CD4-positive, alpha-beta T cell treated with Interleukin-6 at 100 ng/mL for 8 hours (primary cell): ENCODE data around the gene ACSS2.
A peak's percentile ranks its signal among the peaks of the same experiment; 100 is the strongest.

ENCODE experiments used
- DNase-seq: peaks from one replicate; pipeline ENCODE4 v3.0.0-alpha.2; 2020; ENCODE audit warnings: mixed read lengths, low spot score

Gene ACSS2

DNA sequence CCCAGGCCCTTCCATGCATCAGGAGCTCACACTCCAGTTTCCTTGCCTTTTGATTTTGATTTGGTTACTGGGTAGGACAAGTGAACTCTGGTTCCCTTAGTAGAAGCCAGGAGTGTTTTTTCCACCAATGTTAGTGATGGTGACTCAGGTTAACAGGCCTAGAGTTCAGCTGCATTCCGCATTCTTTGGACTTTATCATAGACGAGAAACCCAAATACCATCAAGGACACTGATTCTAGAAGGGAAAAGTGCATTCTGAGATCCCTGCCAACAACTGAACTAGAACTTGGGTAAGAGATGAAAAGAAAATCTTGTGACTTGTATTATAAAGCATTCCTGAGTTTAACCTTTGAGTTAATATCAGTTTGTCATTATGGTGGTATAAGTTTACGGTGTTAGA lies 70.2 kb downstream of the ACSS2 start:
- no peak for DNase-seq

DNA sequence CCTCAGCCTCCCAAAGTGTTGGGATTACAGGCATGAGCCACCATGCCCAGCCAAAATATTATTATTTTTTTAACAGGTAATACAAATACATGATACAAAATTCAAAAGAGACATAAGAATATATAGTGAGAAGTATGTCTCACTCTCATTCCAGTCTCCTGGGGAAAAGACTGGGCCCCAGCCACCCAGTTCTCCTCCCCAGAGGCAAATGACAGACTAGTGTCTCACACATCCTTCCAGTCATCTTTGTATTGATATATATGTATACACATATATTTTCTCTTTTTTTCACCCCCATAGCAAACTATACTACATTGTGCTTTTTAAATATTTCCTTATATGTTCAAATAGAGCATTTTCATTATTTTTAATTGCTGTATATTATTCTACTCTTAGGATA lies 70.9 kb downstream of the ACSS2 start:
- no peak for DNase-seq

- no peak for DNase-seq
Observed at GRCh38 chr20:34948030-34948429, 71.6 kb downstream of the ACSS2 start.

DNA sequence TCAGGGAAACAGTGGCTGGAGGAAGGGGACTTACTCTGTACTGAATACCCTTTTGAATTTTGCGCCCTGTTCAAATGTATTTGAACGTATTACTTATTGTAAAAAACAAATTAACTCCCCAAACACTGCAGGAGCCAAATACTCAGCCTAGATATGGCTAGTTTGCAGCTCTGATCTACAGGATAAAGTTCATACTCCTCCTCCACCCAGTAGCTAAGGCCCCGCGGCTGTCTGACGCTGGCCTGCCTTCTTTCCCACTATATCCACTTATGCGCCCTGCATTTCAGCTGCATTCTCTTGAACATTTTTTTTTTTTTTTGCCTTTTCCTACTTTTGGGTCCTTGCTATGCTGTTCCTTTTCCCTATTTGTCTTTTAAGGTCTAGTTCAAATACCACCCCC lies 72.7 kb downstream of the ACSS2 start:
- DNase-seq = no peak

GRCh38 chr20:34951252-34951651 lies 74.8 kb downstream of the ACSS2 start:
- no peak for DNase-seq

- no peak for DNase-seq
Observed at GRCh38 chr20:34951652-34952051, 75.2 kb downstream of the ACSS2 start.

DNA sequence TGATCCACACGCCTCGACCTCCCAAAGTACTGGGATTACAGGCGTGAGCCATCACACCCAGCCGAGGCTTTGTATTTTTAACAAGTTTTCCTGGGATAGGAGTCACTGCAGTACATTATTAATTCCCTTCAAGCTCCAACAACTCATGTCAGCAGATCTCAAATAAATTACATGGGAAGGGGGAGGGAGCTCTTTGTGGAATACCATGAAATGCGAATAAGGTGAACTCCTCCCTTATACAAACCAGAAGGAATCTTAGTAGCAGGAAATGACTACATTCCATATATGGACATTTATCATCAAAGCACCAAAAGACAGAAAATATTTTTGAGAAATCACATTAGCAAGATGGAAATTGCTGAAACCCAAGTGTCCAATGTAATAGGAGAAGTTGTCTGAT lies 76.3 kb downstream of the ACSS2 start:
- no peak for DNase-seq

GRCh38 chr20:34953960-34954359 lies 77.5 kb downstream of the ACSS2 start:
- DNase-seq = no peak

DNA sequence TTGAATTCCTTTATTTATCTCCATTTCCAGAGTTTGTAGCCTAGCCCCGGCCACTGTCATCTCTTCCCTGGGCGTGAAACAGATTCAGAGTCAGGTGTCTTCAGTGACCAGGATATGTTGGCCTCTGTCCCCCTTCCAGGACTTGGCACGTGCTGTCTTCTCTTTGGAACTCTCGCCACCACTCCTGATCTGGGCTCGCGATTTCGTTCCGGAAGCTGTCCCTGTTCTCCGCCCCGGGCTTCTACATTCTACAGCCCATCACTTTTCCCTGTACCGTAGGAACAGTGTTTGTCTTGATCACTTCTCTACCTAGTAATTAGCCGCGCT lies 78.5 kb downstream of the ACSS2 start:
- DNase-seq = no peak

- DNase-seq = peak; percentile 94
Observed at GRCh38 chr20:34955231-34956040, 79.0 kb downstream of the ACSS2 start, which contains the start of the genes GSS and MYH7B. Gene GSS, minus strand, starts transcription at chr20:34955806. Its CDS starts 3,954 bp downstream, at chr20:34951852. Gene MYH7B, plus strand, starts transcription at chr20:34955868. Its CDS starts 22,138 bp downstream, at chr20:34978006.

DNA sequence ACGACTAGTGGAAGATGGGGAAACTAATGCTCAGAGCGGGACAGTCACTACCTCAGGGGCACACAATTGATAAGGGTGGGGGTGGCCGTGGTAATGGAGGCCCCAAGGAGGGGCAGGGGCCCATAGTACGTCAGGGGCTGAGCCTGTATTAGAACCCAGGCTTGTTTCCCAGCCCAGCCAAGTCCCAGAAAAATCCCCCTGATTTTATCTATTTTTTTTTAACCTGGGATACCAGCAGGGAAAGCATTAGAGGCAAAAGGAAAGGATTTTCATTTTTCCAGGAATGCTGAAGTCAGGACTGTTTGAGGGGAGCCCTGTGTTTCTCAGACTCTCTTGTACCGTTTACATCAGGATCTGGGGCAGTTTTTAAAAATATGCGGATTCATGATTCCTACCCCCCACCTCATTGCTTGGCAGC lies 79.6 kb downstream of the ACSS2 start:
- no peak for DNase-seq

GRCh38 chr20:34956751-34957472 lies 80.5 kb downstream of the ACSS2 start:
- DNase-seq = no peak

DNA sequence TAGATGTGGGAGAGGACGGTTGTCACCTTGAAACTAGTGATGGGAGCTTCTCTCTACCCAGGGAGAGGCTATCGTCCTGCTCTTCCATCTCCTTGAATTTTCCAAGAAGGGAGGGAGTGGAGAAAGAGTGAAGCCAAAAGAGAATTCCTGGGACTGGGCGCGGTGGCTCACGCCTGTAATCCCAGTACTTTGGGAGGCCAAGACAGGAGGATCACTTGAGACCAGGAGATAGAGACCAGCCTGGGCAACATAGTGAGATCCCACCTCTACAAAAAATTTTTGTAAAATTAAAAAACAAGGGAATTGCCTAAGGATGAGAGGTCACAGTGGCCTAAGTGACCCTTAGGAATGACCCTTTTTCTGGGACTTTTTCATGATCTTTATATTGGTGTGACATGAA lies 88.1 kb downstream of the ACSS2 start:
- no peak for DNase-seq

DNA sequence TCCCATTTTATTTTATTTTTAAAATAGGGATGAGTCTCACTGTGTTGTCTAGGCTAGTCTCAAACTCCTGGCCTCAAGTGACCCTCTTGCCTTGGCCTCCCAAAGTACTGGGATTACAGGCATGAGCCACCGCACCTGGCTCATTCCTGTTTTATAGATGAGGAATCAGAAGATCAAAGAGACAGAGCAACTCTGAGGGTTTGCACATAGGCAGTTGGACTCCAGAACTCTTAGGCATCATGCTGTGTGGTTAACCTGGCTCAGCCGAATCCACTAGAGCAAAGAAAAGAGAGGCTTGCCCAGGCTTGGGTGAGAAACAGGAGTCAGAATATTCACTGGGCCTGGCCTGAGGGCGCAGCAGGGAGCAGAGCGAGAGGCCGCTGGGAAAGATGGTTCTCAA lies 88.6 kb downstream of the ACSS2 start:
- DNase-seq = no peak

DNA sequence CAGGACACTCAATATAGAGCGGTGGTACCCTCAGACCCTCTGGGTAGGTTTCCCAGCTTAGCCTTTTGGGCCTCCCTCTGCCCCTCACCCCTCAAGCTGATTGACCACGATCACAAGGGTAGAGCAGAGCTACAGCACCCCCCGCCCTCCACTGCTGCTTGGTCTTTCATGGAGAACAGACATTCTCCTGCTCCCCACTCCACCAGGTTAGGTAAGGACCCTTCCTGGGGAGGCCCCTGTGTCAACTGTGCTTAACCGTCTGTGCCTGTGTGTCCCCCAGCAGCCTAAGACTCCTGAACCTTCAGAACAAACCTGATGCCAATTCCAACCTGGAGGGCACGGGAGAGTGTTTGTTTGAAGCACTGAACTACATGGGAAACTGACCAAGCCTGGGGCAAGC lies 91.0 kb downstream of the ACSS2 start:
- no peak for DNase-seq

- no peak for DNase-seq
Observed at GRCh38 chr20:34968042-34968775, 91.8 kb downstream of the ACSS2 start.

DNA sequence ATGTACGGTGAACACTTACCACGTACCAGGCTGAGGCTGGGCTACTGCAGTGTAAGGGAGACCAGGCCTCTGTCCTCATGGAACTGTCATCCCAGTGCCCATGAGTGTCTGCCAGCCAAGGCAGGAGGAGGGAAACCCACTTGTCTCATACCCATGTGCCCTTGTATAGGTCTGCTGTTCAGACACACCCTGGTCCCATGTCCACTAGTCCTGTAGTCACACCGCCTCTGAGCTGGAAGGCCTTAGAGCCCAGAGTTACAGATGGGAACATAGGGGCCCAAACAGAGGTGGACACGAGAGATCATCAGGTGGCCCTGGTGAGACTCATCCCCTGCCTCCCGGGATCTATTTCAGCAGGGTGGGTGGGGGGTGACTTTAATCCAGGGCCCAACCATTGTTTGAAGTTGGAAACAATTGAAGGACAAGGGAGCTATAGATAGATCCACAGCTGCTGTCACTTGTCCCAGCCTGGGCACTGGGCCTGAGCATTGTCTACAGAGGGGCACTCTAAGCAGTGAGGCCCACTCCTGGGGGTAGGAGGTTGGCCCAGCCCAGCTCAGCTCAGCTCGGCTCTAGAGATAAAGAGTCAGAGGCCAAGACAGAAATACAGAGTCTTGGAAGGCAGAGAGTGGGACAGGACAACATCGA lies 93.9 kb downstream of the ACSS2 start:
- no peak for DNase-seq

DNA sequence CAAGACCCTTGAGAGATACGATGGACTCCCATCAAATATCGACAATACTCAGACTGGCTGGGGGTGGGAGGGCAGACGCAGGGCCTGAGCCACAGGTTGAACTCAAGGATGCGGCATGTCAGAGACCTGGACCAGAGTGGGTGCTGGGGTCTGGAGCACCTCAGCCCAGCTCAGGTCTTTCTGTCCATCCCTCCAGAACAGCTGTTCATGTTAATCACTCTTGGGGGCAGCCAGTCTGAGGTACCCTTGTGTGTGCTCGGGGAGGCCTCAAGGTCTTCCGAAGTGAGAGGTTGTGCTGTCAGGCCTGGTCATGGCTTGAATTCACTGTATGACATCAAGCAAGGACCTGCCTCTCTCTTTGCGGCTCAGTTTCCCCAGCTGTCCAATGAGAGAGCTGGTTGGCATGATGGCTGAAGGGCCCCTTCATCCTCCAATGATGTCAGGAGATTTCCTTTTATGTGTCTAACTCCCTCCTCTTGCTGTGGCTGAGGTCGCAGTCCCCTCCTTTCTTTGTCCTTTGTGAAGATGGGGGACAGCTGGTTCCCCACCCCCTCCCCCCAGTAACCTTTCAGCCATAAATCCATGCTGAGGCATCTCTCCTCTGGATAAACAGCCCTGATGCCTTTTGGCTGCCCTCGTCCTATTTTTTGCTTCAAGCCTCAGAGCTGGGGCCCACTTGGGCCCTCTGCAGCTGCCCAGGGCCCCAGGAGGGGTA lies 94.6 kb downstream of the ACSS2 start:
- no peak for DNase-seq

- DNase-seq = no peak
Observed at GRCh38 chr20:34971561-34972235, 95.3 kb downstream of the ACSS2 start.

GRCh38 chr20:34974246-34974645 lies 97.8 kb downstream of the ACSS2 start:
- no peak for DNase-seq

- no peak for DNase-seq
Observed at GRCh38 chr20:34976286-34976685, 99.9 kb downstream of the ACSS2 start.
